Measurements from ENCODE around the gene HNF1B. TPM values are rescaled to one million over a fixed set of nuclear protein-coding genes. Genes with fewer than 3 reads are reported as not detected.

HNF1B gene
- total and polyA plus RNA-seq, 8 donors, result 9.6 to 40.6 (median 36.1) TPM

DNA sequence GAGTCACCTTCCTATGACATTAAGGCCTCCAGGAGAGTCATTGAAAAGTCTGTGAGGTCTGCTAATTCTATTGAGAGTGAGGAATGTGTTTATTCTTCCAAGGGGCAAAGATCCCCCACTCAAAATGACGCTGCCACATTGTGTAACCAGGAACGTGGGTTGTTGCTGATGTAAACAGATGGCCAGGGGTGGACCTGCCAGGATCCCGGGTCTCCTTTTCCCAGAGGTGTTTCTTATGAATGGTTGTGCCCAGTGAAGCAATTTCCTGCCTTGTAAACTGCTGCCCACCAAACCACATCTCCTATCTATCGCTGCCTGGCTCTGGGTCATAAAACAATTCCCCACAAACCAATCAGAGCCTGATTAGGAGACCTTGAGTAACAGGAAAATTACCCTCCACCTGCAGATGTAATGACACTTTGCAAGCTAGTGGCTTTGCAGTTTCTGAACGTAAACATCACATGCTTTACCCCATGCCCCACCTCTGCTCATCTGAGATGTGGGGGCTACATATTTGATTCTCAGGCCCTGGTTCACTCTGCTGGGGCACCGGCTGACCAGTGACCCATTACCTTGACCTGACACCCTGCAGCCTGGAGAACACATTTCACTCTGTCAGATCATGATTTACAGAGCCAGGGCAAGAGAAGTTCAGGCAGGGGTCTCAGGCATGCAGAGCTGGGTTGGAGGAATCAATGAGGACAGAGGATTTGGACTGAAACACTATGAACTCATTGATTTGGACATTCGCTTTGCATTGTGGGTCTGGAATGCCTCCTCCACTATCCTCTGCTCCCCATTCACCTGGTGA lies 68.5 kb downstream of the HNF1B start:
- H3K27me3 ChIP-seq, result no peaks in the 10 kb centered on the region
- H3K4me1 ChIP-seq, result no peaks in the 10 kb centered on the region
- DNase-seq (no peak), ATAC-seq (no peak)
- intact Hi-C loops (cut with DNase I), result no loop called here
- H3K9me3 ChIP-seq, result no peaks in the 10 kb centered on the region
- H3K36me3 ChIP-seq, result no peaks in the 10 kb centered on the region
- TF ChIP-seq, protein P1, sequence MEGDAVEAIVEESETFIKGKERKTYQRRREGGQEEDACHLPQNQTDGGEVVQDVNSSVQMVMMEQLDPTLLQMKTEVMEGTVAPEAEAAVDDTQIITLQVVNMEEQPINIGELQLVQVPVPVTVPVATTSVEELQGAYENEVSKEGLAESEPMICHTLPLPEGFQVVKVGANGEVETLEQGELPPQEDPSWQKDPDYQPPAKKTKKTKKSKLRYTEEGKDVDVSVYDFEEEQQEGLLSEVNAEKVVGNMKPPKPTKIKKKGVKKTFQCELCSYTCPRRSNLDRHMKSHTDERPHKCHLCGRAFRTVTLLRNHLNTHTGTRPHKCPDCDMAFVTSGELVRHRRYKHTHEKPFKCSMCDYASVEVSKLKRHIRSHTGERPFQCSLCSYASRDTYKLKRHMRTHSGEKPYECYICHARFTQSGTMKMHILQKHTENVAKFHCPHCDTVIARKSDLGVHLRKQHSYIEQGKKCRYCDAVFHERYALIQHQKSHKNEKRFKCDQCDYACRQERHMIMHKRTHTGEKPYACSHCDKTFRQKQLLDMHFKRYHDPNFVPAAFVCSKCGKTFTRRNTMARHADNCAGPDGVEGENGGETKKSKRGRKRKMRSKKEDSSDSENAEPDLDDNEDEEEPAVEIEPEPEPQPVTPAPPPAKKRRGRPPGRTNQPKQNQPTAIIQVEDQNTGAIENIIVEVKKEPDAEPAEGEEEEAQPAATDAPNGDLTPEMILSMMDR (IDR thresholded peaks at IDR 0.05), result no peak
- no peak overlapping the region for H3K27ac ChIP-seq
- H3K4me3 ChIP-seq, result no peak overlapping the region

DNA sequence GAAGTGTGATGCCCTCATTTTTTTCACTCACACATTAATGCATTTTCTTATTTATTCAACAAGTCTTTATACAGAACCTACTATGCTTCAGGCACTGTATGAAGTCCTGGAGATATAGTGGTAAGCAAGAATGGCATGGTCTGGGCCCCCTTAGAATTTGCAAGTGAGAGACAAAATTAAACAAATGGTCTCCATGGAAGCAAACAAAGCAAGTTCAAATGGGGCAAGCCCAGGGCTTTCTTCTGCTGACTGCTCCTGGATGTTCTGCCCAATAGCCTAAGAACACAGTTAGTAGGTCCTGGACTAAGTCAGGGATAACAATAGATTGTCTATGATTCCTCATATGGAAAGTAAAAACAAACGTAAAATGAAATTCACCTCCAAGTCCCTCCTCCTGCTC lies 70.3 kb downstream of the HNF1B start:
- intact Hi-C loops (cut with DNase I), result no loop called here
- DNase-seq, result no peak
- Histone ChIP-seq H3K9me3 (no peaks in the 10 kb centered on the region), H3K36me3 (no peaks in the 10 kb centered on the region), H3K27me3 (no peaks in the 10 kb centered on the region), H3K4me1 (no peaks in the 10 kb centered on the region), H3K27ac (no peak overlapping the region), H3K4me3 (no peak overlapping the region)
- no peak for ATAC-seq
- TF ChIP-seq, protein P1 (IDR thresholded peaks at IDR 0.05), result no peak

DNA sequence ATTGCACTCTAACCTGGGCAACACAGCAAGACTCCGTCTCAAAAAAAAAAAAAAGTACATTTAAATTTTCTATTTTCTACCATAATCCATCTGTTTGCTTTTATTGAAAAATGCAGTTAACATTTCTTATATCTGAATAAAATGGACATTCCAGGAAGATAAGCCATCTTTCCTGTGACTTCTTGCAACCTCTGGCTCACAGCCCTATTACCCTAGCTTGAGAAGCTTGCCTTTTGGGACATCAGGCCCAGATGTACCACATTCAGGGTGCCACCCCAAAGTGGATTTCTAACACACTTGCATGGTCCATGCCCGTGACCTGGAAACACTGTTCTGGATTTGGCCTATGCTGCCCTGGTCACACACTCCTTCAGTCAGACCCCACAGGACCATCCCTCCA lies 71.5 kb downstream of the HNF1B start:
- no peak for ATAC-seq
- Histone ChIP-seq H3K27me3 (no peaks in the 10 kb centered on the region), H3K9me3 (no peaks in the 10 kb centered on the region), H3K4me1 (no peaks in the 10 kb centered on the region), H3K27ac (no peak overlapping the region), H3K4me3 (no peak overlapping the region), H3K36me3 (no peaks in the 10 kb centered on the region)
- intact Hi-C loops (cut with DNase I), result no loop called here
- DNase-seq, result no peak
- TF ChIP-seq, protein P1 (IDR thresholded peaks at IDR 0.05), result no peak

DNA sequence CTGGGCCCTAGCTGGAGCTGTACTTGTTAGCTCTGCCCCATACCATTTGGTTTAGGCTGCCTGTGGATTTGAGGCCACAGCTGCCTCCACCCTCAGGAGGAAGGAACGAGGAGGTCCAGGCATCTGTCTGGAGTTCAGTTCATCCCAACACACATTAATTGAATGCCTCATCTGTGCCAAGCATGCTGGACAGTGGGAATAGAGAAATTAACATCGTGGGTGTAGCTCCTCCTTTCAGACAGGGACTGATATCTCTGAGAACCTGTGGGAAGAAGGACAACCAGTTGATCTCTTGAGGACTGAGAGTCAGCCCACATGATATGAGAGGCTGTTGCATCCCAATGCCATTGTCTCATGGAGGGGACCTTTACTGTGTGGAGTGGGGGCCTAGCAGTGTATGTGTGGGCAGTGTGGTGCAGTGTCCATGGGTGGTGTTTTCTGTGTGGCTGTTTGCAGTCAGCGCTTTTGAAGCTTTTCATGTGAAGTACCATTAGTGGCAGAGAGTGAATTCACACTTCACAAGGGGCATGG lies 72.2 kb downstream of the HNF1B start:
- no peaks in the 10 kb centered on the region for H3K4me1 ChIP-seq

More for the DNA sequence above, 72.2 kb downstream of the HNF1B start:
- no peaks in the 10 kb centered on the region for H3K9me3 ChIP-seq
- H3K27ac ChIP-seq, result no peak overlapping the region
- intact Hi-C loops (cut with DNase I), result no loop called here
- no peak for DNase-seq
- H3K4me3 ChIP-seq, result no peak overlapping the region
- H3K27me3 ChIP-seq, result no peaks in the 10 kb centered on the region
- TF ChIP-seq, protein P1 (IDR thresholded peaks at IDR 0.05), result no peak
- H3K36me3 ChIP-seq, result no peaks in the 10 kb centered on the region
- no peak for ATAC-seq
